Hindlimb muscle (tissue), 1 donor: ENCODE results near the gene FAM117B. TPM values are rescaled to one million over a fixed set of nuclear protein-coding genes. Genes with fewer than 3 reads are reported as not detected.
A peak's percentile ranks its signal among the peaks of the same experiment; 100 is the strongest.
"Not testable (repeated sequence)": the region's sequence is repeated elsewhere in the genome, so short reads cannot be mapped to it uniquely, and the experiment has no call there.

ENCODE experiments used
- DNase-seq: peaks from one replicate; pipeline ENCODE4 v3.0.0-alpha.2; 2013
- polyA plus RNA-seq: library from polyadenylated mRNA; unstranded; fragments of 120-200 nt; gene quantifications from one replicate; pipeline ENCODE4 v1.2.1, GENCODE V29; 2013; ENCODE audit not compliant: insufficient read length

FAM117B gene
- polyA plus RNA-seq, 1 donor = 3.9 TPM

- no peak for DNase-seq
Measured at GRCh38 chr2:202762556-202762955, 127.8 kb downstream of the FAM117B start.

DNA sequence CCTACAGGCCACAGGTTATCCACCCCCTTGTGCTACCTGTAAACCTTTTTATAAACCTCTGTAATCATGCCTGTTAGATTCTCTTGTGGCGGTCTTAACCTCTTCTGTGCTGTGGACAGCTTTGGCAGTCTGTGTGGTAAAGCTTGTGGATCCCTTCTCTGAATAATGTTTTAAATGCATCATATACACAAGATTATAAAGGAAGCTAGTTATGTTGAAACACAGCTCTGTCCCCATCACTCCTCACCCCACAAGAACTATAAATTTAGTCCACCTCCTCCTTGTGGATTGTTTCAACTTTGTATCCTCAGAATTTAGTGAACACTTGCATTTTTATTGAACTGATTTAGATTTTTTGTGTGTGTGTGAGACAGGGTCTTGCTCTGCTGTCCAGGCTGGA lies 129.1 kb downstream of the FAM117B start:
- DNase-seq = no peak

GRCh38 chr2:202764991-202765390 lies 130.2 kb downstream of the FAM117B start:
- no peak for DNase-seq

GRCh38 chr2:202765436-202765835 lies 130.7 kb downstream of the FAM117B start:
- DNase-seq = no peak

- DNase-seq = no peak
Measured at GRCh38 chr2:202768273-202768672, 133.5 kb downstream of the FAM117B start.

GRCh38 chr2:202769201-202769600 lies 134.4 kb downstream of the FAM117B start:
- DNase-seq = no peak

DNA sequence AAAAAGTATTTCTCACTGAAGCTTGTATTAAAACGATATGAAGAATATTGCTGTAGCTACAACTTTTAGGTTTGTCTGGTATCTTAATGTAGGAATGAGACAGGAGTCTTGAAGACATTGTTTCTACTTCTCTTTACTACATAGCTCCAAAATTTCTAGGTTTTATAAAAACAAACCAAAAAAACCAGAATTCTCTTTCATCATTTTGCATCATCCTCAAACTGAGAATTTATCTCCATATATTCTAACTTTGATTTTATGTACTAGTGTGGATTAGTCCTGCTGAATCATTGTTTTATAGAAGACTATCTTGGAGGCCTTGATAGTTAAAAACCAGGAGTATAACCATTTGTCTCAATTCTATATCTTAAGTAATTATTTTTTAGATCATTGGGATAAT lies 136.6 kb downstream of the FAM117B start:
- DNase-seq = no peak

GRCh38 chr2:202771741-202772460 lies 137.1 kb downstream of the FAM117B start:
- DNase-seq = no peak

DNA sequence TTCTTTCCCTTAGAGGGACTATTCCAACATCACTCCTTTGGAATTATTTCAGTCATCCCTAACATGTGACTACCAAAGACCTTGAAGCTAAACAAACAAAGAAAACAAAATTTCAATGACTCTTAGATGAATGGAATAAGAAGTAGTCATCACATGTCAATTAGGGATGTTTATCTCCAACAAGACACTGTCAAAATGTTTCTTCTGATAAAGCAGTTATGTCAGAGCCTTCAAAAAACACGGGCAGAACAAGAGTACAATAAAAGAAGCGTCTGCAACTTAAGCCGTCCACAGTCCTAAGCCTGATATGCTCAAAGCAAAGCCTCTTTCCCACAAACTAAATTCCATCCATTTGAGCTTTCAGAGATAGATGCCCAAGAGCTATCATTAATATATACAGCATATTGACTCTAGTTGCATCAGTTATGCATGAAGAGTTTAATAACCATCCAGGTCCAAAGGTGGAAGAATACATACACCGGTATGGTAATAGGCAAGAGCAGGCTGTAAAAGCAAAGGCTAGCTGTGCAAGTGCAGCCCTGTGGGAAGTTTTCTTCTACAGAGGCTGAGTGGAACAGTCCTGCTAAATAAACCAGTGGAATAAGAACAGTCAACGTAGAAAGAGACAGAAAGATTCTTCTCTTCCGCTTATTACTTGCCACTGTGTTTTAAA lies 138.7 kb downstream of the FAM117B start:
- DNase-seq = no peak

- no peak for DNase-seq
Measured at GRCh38 chr2:202774104-202774503, 139.3 kb downstream of the FAM117B start.

- DNase-seq = no peak
Measured at GRCh38 chr2:202778217-202778616, 143.4 kb downstream of the FAM117B start.

DNA sequence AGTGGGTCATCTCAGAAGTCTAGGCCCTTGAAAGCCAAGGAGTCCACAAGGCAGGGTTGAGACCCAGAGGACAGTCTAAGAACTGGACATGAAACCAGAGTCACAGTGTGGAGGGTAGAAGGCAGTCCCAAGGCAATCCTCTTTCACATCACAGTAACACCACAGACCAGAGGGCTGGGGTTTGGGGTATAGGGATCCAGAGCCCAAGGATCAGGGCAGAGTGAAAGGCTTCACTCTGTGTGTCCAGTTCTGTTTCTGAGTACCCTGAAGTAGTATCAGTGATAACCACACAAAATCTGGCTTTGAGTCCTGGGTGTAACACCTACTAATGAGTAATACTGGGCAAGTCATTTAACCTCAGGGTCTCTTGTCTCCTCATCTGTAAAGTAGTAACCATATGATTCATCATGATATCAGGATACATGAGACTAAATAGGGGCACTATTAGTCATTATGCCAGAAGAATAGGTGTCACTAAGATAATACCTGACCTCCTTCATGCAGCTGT lies 145.8 kb downstream of the FAM117B start:
- DNase-seq = no peak

DNA sequence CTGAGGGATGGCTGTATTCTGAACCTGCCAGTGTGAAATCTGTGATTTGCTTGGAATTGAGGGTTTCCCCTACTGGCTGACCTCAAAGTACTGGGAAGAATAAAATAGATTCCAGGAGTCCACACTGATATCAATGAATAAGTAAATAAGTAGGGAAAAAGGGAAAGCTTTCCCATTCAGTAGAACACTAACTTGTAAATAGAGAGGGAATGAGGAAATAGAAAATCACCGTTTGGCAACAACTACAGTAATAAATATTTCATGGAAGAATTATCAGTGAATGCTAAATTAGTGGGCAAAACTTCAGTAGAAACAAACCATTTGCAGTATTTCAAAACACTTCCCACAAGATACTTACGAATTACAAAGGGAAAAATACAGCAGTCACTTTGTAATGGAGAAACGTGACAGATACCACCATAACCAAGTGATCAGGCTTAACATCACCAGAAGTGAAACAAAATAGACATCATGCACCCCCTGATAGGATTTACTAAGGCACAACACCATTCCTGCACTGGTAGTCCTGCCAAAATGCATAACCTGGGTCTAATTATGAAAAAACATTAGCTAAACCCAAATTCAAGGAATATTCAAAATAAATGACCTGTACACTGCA lies 148.3 kb downstream of the FAM117B start:
- DNase-seq = no peak

DNA sequence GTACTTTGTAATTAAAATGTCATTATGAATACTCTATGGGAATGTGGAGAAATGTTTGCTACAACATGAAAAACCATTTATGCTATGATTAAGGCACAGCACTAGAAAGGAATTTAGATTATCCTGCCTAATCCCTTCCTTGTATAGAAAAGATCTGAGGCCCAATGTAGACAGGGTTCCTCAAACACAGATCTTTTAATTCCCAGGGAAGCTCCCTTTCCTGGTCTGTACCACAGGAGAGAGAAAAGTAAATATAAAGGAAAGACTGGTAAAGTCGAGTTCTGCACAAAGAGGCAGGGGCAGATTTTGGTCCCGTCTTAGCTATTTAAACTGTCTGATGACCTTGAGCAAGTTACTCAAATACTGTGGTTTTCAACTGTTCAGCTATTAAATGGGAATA lies 152.1 kb downstream of the FAM117B start:
- no peak for DNase-seq

- DNase-seq = no peak
Measured at GRCh38 chr2:202790676-202791075, 155.9 kb downstream of the FAM117B start.

DNA sequence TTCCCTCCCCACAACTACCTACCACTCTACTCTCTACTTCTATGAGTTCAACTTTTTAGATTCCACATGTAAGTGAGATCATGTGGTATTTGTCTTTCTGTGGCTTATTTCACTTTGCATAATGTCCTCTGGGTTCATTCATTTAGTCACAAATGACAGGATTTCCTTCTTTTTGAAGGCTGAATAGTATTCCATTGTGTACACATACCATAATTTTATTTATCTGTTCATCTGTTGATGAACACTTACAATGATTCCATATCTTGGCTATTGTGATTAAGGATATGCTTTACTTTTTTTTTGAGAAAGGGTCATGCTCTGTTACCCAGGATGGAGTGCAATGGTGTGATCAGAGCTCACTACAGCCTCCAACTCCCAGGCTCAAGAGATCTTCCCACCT lies 163.2 kb downstream of the FAM117B start:
- DNase-seq = no peak

DNA sequence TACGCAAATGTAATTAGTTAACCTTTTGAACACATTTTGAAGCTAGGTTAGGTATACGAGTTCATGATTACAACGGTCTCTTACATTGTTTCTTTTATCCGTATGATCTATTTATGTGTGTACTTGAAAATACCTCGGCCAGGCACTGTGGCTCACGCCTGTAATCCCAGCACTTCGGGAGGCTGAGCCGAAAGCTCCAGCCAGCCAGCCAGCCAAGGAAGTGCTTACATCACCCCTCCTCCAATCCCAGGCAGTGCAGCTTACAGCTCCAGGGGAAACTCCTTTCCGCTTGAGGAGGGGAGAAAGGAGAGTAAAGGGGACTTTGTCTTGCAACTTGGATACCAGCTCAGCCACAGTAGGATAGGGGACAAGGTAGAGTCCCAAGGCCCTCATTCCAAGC lies 171.1 kb downstream of the FAM117B start:
- DNase-seq = peak; percentile 6

DNA sequence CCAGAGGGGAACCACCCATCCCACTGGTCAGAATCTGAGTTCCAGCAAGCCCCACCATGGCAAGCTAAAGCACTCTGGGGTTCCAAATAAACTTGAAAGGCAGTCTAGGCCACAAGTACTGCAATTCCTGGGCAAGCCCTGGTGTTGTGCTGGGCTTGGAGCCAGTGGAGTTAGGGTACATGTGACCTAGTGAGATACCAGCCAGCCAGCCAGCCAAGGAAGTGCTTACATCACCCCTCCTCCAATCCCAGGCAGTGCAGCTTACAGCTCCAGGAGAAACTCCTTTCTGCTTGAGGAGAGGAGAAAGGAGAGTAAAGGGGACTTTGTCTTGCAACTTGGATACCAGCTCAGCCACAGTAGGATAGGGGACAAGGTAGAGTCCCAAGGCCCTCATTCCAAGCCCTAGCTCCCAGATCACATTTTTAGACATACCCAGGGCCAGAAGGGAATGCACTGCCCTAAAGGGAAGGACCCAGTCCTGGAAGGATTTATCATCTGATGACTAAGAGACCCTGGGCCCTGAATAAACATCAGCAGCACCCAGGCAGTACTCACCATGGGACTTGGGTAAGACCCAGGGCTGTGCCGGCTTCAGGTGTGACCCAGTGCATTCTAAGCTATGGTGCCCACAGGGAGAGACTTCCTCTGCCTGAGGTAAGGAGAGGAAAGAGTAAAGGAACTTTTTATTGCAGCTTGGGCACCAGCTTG lies 172.8 kb downstream of the FAM117B start:
- DNase-seq = not testable (repeated sequence)

DNA sequence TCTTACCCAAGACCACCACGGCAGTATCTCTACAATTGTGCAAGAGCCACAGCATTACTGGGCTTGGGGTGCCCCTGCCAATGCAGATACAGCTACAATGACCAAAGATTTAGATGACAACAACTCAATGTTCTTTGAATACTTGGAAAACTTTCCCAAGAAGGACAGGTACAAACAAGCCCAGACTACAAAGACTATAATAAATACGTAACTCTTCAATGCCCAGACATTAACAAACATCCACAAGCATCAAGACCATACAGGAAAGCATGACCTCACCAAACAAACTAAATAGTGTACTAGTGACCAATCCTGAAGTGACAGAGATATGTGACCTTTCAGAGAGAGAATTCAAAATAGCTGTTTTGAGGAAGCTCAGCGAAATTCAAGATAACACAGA lies 174.0 kb downstream of the FAM117B start:
- no peak for DNase-seq

DNA sequence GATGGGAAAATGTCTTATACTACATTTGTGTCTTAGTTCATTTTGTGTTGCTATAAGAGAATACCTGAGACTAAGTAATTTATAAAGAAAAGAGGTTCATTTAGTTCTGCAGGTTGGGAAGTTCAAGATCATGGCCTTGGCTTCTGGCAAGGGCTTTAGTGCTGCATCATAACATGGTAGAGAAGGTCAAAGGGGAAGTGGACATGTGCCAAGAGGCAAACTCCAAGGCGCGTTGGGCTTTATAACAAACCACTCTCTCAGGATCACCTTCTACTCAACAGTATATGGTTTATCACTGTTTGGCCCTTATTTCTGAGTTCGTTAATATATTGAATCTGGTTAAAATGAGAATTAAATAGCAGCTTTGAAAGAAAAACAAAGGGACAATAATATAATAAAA lies 178.6 kb downstream of the FAM117B start:
- DNase-seq = no peak

DNA sequence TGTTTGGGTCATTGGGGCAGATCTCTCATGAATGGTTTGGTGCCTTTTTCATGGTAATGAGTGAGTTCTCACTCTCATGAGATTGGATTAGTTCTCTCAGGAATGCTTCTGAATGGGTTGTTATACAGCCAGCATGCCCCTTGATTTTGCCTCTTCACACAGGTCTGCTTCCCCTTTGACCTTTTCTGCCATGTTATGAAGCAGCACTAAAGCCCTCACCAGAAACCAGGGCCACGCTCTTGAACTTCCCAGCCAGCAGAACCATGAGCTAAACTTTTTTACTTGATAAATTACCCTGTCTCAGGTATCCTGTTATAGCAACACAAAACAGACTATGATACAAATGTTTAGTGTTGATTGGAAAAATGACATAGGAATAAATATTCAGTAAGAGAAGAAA lies 179.5 kb downstream of the FAM117B start:
- no peak for DNase-seq

DNA sequence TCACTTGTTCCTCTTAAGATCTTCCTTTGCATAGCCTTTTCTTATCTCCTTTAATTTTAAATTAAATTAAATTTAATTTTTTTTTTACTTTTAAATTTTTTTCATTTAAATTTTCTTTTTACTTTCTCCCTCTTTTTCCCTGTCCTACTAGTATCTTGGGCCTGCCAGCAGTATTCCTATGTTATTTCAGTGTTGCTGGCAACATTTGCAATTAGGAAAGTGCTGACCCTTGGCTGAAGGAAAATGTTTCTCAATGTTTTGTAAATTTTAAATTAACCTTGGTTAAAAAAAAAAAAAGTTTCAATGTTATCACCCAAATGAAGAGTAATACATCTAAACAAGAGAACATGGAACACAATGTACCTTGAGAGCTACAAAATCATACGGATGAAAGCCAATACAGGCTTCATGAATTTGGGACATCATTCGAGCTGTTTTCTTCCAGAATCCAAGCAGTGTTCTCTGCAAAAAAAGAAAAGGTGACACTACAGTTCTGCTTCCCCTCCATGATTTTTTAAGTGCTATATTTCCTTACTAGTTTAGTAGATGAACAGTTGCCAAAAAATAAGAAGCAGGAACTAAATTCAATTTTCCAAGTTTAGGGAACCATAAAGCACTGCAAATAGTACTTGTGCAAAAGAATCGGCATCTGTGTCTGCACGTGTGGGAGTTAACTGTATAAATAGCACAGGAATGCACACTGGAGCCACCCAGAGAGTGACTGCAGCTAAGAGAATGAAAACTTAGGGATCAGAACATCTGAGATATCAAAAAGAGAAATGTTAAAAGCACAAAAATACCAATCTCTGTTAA lies 181.0 kb downstream of the FAM117B start:
- DNase-seq = peak; percentile 19
